C4-2B (cell line): ENCODE data around the gene TUBA4A.

ENCODE experiments used
- CTCF ChIP-seq: fragments of 450-650 bp; conservative IDR thresholded peaks from 2 replicates; pipeline ENCODE4 v1.5.1; 2017; ENCODE audit warnings: mild to moderate bottlenecking
- ZFX ChIP-seq: fragments of 450-650 bp; IDR thresholded peaks from 2 replicates; pipeline ENCODE4 v1.6.1; 2017

DNA sequence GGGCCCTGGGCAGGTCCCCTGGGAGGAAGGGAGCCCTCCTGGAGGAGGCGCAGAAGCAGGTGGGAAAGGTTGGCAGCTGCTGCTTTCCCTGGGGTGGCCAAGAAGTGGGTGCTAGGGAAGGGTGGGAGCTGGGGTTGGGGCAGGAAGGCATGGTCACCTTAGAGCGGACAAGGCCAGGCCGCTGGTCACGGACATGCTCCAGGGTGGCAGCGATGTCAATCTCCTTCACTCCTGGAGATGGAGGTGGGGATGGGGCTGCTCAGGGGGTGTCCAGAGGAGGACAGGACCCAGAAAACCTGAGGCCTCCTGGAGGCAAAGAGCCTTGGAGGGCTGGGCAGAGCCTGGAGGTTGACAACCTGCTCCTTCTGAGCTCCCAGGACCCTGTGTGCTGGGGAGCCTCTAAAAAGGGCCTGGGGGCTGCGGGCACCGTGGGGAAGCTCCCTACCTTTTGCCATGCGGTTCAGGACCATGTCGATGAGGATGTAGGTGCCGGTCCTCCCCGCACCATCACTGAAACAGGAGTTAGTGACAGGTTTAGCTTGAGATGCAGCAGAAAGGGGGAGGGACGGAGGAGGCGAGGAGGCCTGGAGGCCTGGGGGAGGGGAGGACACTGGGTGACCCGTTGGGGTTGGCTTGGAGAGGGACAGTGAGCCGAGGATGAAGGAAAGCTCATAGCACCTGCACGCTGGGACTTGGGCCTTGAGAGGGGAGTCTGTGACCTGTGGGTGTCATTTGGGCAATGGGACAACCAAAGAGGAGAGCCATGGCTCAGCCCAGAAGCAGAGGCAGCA lies 36.9 kb upstream of the TUBA4A start:
- TF ChIP-seq CTCF (no peak), ZFX (no peak)
